Measurements from ENCODE around the gene ATP8B3.

GRCh38 chr19:1746401-1747284, 65.4 kb downstream of the ATP8B3 start:
- TF ChIP-seq CTCF (IDR thresholded peaks at IDR 0.05) (no peak), POLR2A (IDR thresholded peaks at IDR 0.05) (no peak), EP300 (IDR thresholded peaks at IDR 0.05) (no peak), POLR2AphosphoS5 (IDR thresholded peaks at IDR 0.05) (no peak)
